GM12864 (cell line): ENCODE measurements around the gene SART3.

ENCODE experiments used
- DNase-seq: peaks from one replicate; pipeline ENCODE4 v3.0.0-alpha.2; 2011; ENCODE audit warnings: low read depth
- H3K4me3 ChIP-seq: 2 replicates; pipeline ENCODE4 v1.5.1; 2011; ENCODE audit warnings: mild to moderate bottlenecking, low read depth, low read length, control low read depth
- TF ChIP-seq, protein P1 (sequence below): IDR thresholded peaks from 2 replicates; pipeline ENCODE4 v1.5.1; 2011; ENCODE audit warnings: low read depth, mild to moderate bottlenecking, moderate library complexity, low read length, control low read depth, inconsistent platforms; ENCODE audit errors: missing control alignments

Gene SART3

DNA sequence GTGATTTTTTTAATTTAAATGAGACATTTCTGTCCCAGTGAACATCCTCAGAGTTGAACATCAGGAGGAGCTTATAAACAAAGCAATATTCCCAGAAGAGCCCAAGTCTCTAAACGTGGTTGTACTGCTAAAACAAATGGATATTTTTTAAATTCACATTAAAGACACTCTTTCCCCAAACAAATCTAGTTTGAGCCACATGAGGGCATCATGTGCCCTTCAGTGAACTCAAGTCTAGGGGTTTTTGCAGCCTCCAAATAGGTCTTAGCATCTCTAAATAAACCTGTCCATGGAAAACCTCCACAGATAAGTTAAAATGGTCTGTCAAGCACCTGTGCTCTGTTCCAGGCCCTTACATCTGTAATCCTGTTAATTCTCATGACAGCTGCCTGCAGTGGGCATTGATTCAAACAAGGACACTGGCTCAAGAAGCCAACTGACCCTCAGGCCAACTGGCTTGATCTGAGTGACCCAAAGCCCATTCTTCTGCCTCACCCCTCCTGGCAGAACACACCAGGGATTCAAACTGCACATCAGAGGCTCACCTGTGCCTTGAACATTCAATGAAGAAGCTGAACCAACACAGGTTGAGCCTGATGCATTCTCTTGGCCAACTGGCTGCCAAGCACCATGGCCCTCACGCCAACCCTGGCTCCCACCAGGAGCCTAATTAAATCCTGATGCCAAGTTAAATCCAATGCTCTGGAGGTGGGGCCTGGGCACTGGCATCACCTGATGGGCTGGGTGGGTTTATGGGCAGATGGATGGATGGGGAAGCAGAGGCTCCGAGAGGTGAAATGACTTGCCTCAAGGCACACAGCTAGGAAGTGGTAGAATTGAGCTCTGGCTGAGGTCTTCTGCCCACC lies 10.0 kb upstream of the SART3 start:
- no peak overlapping the region for H3K4me3 ChIP-seq
- no peak for DNase-seq

DNA sequence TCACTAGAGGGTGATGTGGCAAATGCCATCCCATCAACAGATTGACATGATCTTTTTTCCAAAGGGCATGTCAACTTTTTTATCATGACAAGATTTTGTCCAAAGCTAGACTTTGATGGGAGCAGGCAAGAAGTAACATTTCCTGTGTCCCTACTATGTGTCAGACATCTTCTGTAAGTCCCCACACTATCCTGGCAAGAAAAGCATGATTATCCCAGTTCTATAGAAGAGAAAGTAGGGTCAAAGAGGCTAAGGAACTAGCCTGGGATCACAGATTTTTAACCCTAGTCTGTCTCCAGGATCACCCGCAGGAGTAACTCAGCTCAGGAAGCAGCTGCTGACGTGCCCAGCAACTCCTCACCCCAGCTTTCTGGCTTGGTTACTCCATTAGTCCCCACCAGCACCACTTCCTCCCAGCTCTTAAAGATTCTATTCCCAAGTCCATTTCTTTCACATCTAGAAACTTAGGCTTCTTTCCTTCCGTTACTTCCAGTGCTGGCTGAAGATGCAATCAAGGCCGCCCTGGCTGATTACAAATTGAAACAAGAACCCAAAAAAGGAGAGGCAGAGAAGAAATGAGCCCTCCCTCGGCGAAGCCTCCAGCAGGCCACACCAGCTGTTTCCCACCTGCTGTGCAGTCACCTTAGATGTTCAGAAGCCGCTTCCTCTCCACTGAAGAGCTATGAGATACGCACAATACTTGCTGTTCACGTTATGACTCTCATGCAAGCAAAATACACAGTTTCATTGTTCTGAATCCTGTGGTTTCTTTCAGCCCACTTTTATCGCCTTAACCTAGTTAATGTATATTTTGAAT lies 7.6 kb upstream of the SART3 start:
- TF ChIP-seq, protein P1, sequence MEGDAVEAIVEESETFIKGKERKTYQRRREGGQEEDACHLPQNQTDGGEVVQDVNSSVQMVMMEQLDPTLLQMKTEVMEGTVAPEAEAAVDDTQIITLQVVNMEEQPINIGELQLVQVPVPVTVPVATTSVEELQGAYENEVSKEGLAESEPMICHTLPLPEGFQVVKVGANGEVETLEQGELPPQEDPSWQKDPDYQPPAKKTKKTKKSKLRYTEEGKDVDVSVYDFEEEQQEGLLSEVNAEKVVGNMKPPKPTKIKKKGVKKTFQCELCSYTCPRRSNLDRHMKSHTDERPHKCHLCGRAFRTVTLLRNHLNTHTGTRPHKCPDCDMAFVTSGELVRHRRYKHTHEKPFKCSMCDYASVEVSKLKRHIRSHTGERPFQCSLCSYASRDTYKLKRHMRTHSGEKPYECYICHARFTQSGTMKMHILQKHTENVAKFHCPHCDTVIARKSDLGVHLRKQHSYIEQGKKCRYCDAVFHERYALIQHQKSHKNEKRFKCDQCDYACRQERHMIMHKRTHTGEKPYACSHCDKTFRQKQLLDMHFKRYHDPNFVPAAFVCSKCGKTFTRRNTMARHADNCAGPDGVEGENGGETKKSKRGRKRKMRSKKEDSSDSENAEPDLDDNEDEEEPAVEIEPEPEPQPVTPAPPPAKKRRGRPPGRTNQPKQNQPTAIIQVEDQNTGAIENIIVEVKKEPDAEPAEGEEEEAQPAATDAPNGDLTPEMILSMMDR, result no peak
- H3K4me3 ChIP-seq, result peak overlapping the region; percentile 34; the same call in 1 of the 2 replicates
- DNase-seq, result peak; percentile 98

More for the DNA sequence above, 10.0 kb upstream of the SART3 start:
- TF ChIP-seq, protein P1, result peak; percentile 32

DNA sequence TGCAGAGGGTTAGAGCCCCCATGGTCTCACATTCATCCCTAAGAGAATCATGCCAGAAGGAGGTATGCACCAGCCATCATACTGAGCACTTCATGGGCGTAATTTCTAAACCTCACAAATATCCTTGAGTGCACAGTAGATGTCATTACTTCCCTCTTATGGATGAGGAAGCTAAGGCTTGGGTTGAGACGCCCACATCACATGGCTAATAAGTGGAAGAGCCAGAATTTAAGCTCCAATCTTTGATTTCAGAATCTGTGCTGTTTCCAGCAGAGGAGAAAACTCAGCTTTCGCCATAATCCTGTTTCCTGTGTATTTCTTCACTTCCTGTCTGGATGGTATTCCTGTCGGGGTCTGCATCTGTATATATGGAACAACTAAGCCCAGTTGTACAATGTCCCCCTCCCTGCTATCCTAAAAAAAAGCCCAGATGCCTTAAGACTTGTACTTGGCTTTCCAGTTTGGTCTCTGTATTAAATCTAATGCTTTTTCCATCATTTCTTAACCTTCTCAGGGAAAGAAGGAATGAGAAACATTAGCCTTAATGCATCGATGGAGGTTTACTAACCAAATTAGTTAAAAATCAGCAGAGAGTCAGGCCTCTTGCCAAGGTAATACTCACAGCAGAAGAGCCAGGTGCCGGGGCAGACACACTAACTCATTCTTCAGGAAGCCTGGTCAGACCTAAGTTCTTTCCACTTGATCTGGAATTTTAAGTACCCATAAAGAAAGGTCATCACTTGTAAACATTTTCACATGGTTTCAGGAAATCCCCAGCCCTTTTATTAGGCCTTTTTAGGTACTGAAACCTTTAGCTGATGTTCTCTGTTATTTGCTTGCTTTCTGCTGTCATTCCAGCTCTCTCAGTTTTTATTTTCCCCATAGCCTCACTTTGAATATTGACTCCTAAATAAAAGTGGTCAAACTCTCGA lies 6.7 kb upstream of the SART3 start:
- no peak overlapping the region for H3K4me3 ChIP-seq
- no peak for DNase-seq
- TF ChIP-seq, protein P1, result no peak

DNA sequence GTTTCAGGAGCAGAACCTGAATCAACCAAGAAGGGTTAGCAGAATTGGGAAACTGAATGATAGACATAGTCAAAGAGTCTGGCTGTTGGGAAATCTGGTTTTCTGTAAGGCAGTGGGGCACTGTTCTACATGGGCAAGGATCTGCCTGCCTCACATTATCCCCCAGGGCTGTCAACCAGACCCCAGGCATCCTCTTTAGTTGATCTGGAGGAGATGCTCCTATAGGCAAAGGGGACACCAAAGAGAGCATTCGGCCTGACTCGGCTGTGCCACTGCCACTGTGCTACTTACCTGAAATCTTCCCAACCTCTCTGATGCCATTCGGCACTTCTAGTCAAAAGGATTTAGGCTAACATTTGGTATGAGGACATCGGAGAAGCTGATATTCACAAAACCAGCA lies 5.5 kb upstream of the SART3 start:
- DNase-seq, result no peak
- H3K4me3 ChIP-seq, result no peak overlapping the region
- TF ChIP-seq, protein P1, result no peak

DNA sequence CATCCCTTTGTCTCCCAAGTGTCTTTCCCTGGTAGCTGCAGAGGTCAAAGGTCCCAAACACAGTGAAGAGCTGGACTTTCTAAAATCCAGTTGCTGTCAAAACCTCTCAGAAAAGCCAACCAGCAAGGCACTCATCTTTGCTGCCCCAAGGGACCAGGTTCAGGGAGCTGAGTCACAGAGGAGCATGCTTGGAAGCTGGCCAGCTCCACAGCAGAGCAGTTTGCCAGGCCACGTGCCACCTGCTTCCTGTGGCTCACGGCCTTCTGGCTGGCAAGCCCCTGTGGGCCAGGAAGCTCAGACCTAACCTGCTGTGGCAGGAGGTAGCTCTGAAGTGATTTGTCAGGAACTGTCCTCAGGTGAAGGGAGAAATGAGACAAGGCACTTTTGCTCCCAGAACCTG lies 5.0 kb upstream of the SART3 start:
- TF ChIP-seq, protein P1, result no peak
- DNase-seq, result no peak
- H3K4me3 ChIP-seq, result no peak overlapping the region

DNA sequence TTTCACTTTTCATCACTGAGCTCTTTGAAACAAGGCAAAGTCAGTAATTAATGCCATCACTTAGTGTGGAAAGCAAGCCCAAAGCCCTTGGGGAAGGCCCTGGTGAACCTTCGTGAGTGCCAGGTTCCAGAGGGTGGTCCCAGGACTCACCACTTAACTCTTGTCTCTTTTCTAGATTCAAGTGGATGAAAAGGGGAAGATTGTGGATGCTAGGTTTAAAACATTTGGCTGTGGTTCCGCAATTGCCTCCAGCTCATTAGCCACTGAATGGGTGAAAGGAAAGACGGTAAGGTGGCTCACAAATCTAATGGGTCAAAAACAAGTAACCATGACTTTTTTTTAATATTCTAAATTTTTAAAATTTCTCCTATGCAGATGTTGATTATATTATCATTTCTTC lies 4.2 kb upstream of the SART3 start:
- H3K4me3 ChIP-seq, result no peak overlapping the region
- no peak for DNase-seq
- TF ChIP-seq, protein P1, result no peak
